HUES64 (cell line): ENCODE results near the gene LYRM9.
"Not testable (repeated sequence)": the region's sequence is repeated elsewhere in the genome, so short reads cannot be mapped to it uniquely, and the experiment has no call there.

ENCODE experiments used
- H3K27ac ChIP-seq: 2 replicates; pipeline ENCODE4 v1.7.0; 2013; ENCODE audit warnings: low read depth, low read length, inconsistent platforms
- H3K27me3 ChIP-seq: 2 replicates; pipeline ENCODE4 v1.6.1; 2013; ENCODE audit warnings: mild to moderate bottlenecking, low read length; ENCODE audit not compliant: insufficient read depth
- H3K36me3 ChIP-seq: 2 replicates; pipeline ENCODE4 v1.6.1; 2013; ENCODE audit warnings: mild to moderate bottlenecking, low read length; ENCODE audit not compliant: insufficient read depth
- H3K4me1 ChIP-seq: 2 replicates; pipeline ENCODE4 v1.6.1; 2013; ENCODE audit warnings: mild to moderate bottlenecking, low read length, moderate library complexity; ENCODE audit not compliant: insufficient read depth
- H3K4me3 ChIP-seq: 2 replicates; pipeline ENCODE4 v1.5.1; 2013; ENCODE audit warnings: mild to moderate bottlenecking, low read length, moderate library complexity
- H3K9ac ChIP-seq: 2 replicates; pipeline ENCODE4 v1.6.1; 2013; ENCODE audit warnings: mild to moderate bottlenecking, low read depth, low read length
- H3K9me3 ChIP-seq: 2 replicates; pipeline ENCODE4 v1.6.1; 2013; ENCODE audit warnings: low read depth, low read length; ENCODE audit not compliant: insufficient read depth
- WGBS: fragments of 150-250, 120-280 bp; methylation state at CpG from one replicate; pipeline ENCODE4 v1.1.7; 2013; ENCODE audit warnings: missing lambda C conversion rate; 5-methylcytosine and 5-hydroxymethylcytosine counted together

Gene LYRM9

DNA sequence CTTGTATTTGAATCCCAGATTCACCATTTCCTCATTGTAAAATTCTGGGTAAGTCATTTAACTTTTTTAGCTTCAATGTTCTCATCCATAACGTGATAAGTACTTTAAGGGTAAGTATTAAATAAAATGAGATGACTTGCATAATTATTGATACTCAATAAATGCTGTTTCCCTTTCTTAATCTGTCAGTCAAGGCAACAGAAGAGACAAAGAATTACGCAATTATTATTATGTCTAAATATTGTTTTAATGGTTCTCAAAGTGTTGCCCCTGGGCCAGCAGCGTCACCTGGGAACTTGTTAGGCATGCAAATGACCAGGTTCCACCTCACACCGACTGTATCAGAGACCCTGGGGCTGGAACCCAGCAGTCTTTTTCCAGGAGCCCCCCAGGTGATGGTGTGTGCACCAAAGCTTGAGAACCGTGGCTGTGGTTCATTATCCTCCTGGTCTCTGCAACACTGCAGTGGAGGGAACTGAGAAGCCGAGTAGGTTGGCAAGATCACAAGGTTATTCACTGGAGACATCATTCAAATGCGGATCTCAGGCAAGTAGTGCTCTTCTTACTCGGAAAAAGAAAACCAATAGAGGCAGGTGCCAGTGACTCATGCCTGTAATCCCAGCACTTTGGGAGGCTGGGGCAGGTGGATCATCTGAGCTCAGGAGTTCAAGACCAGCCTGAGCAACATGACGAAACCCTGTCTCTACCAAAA is 43.5 kb downstream of the LYRM9 start:
- no peaks in the 10 kb centered on the region for H3K9me3 ChIP-seq
- no peak overlapping the region for H3K4me3 ChIP-seq
- H3K27me3 ChIP-seq: no peaks in the 10 kb centered on the region
- WGBS: 63% methylated on average over 7 of the region's 9 CpGs
- H3K27ac ChIP-seq: no peak overlapping the region
- peaks cover 7% of the 10 kb centered on the region; the same call in 1 of the 2 replicates for H3K4me1 ChIP-seq
- no peak overlapping the region for H3K9ac ChIP-seq
- H3K36me3 ChIP-seq: no peaks in the 10 kb centered on the region

DNA sequence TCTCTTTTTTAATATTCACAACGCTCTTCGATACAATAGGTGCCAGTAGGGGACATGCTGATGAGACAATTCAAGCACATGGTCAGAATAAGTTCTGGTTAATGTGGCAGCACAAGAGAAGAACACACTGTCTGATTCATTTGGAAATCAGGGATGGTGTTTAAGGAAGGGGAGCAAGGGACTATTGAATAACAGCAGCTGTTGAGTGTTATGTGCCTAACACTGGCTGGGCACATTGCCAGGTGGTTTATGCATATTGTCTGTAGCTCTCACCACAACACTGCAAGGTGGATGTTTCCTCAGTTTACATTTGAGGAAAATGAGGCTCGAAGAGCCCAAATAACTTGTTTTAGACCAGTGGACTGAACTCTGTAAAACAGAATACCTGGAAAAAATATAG is 44.2 kb downstream of the LYRM9 start:
- H3K4me1 ChIP-seq: peaks cover 7% of the 10 kb centered on the region; the same call in 1 of the 2 replicates
- H3K4me3 ChIP-seq: no peak overlapping the region
- no peaks in the 10 kb centered on the region for H3K27me3 ChIP-seq
- 91% methylated on average over 3 of the region's 3 CpGs for WGBS
- H3K9ac ChIP-seq: no peak overlapping the region
- H3K36me3 ChIP-seq: no peaks in the 10 kb centered on the region
- no peak overlapping the region for H3K27ac ChIP-seq
- H3K9me3 ChIP-seq: no peaks in the 10 kb centered on the region

DNA sequence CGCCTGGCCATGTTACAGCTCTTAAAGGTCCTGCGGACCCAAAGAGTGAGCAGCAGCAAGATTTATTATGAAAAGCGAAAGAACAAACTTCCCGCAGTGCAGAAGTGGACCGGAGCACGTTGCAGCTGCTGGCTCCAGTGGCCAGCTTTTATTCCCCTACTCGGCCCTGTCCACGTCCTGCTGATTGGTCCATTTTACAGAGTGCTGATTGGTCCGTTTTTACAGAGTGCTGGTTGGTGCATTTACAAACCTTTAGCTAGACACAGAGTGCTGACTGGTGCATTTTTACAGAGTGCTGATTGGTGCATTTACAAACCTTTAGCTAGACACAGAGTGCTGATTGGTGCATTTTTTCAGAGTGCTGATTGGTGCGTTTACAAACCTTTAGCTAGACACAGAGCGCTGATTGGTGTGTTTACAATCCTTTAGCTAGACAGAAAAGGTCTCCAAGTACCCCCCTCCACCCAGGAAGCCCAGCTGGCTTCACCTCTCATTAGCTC is 46.3 kb downstream of the LYRM9 start:
- 95% methylated on average over 11 of the region's 11 CpGs for WGBS
- H3K27me3 ChIP-seq, H3K4me1 ChIP-seq, H3K9me3 ChIP-seq, H3K36me3 ChIP-seq, H3K9ac ChIP-seq, H3K27ac ChIP-seq, H3K4me3 ChIP-seq: not testable (repeated sequence)

DNA sequence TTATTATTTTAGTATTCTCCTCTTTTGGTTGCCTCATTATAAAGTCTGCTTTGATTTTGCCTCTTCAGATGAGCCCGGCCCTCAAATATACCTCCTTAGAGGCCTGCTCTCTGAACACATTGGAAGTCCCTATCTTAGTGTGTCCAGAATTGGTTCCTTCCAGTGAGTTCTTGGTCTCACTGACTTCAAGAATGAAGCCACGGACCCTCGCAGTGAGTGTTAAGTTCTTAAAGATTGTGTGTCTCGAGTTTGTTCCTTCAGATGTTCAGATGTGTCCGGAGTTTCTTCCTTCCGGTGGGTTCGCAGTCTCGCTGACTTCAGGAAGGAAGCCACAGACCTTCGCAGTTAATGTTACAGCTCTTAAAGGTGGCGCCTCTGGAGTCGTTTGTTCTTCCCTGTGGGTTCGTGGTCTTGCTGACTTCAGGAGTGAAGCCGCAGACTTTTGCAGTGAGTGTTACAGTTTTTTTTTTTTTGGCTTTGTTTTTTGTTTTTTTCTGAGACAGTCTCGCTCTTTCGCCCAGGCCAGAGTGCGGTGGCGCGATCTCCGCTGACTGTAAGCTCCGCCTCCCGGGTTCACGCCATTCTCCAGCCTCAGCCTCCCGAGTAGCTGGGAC is 47.0 kb downstream of the LYRM9 start:
- Histone ChIP-seq H3K4me1 (peaks cover 7% of the 10 kb centered on the region; the same call in 1 of the 2 replicates), H3K27me3 (no peaks in the 10 kb centered on the region), H3K4me3 (no peak overlapping the region), H3K9me3 (no peaks in the 10 kb centered on the region), H3K36me3 (no peaks in the 10 kb centered on the region), H3K27ac (no peak overlapping the region), H3K9ac (no peak overlapping the region)
- WGBS: 96% methylated on average over 23 of the region's 23 CpGs

DNA sequence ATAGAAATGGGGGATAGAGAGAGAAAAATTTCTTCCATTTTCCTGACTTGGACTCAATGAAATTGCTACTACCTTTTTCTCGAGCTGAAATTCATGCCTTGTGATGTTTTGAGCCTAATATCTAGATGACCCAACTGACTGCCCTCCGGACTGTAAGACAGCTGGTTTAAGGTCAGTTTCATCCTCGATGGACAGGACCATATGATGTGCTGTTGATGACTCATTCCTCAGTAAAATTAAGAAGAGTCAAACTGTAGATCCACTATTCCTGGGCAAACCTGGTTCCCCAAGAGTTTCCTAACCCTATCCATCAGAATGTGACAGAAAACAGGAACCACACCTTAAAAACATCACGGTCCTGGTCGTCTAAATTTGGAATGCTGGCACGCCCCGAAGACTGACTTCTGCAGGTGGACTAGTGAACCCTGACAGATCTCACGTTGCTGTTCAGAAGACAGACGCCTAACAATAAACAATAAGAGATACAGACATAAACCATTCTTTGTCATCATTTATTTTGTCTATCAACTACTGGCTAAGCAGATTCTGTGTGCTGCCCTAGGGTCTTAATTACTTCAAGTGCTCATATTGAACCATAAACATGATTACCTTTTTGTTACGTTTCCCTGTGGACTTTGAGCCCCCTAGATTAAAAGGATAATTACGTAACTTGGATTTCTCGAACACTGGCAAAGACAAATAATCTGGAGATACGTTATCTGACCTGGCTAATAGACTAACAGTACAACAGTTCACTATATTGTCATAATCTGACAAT is 47.7 kb downstream of the LYRM9 start:
- no peak overlapping the region for H3K27ac ChIP-seq
- no peak overlapping the region for H3K4me3 ChIP-seq
- no peaks in the 10 kb centered on the region for H3K36me3 ChIP-seq
- H3K4me1 ChIP-seq: peaks cover 7% of the 10 kb centered on the region; the same call in 1 of the 2 replicates
- WGBS: 87% methylated on average over 13 of the region's 13 CpGs
- no peaks in the 10 kb centered on the region for H3K27me3 ChIP-seq
- H3K9me3 ChIP-seq: no peaks in the 10 kb centered on the region
- H3K9ac ChIP-seq: no peak overlapping the region

DNA sequence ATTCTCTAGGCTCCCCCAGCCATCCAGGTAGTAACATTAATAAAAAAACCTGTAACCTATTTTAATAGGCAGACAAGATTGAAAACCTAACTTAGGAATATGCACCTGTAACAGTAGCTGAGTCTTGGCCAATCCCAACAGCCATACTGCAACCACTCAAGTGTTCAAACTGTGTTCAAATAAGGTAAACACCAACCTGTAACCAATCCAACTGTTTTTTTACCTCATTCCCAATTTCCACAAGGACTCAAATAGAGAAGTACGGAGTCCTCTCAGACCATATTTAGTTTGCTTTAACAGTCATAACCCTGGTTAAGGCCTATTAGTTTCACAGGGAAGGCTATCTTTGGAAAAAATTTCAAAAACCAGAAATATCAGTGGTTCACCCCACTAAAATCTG is 52.5 kb downstream of the LYRM9 start:
- H3K9ac ChIP-seq: no peak overlapping the region
- H3K4me1 ChIP-seq: no peaks in the 10 kb centered on the region
- no peaks in the 10 kb centered on the region for H3K27me3 ChIP-seq
- no peak overlapping the region for H3K4me3 ChIP-seq
- no peak overlapping the region for H3K27ac ChIP-seq
- no peaks in the 10 kb centered on the region for H3K9me3 ChIP-seq
- H3K36me3 ChIP-seq: no peaks in the 10 kb centered on the region
- WGBS: 93% methylated on average over 1 of the region's 1 CpG

DNA sequence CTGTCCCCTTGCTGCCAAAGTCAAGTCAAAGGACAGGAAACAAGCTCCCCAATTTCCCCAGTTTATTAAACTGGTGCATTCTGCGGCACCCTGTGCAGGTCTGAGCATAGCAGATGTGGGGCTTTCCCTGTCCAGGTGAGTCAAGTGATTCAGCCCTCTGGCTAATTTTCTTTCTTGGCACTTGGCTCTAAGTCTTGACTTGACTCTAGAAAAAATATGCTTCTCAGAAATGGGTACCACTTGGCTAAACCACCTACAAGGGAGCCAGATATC is 52.8 kb downstream of the LYRM9 start:
- WGBS: no CpG with 5 or more reads among the region's 1 CpG
- H3K36me3 ChIP-seq, H3K9me3 ChIP-seq, H3K27me3 ChIP-seq, H3K4me3 ChIP-seq, H3K4me1 ChIP-seq, H3K27ac ChIP-seq, H3K9ac ChIP-seq: not testable (repeated sequence)

DNA sequence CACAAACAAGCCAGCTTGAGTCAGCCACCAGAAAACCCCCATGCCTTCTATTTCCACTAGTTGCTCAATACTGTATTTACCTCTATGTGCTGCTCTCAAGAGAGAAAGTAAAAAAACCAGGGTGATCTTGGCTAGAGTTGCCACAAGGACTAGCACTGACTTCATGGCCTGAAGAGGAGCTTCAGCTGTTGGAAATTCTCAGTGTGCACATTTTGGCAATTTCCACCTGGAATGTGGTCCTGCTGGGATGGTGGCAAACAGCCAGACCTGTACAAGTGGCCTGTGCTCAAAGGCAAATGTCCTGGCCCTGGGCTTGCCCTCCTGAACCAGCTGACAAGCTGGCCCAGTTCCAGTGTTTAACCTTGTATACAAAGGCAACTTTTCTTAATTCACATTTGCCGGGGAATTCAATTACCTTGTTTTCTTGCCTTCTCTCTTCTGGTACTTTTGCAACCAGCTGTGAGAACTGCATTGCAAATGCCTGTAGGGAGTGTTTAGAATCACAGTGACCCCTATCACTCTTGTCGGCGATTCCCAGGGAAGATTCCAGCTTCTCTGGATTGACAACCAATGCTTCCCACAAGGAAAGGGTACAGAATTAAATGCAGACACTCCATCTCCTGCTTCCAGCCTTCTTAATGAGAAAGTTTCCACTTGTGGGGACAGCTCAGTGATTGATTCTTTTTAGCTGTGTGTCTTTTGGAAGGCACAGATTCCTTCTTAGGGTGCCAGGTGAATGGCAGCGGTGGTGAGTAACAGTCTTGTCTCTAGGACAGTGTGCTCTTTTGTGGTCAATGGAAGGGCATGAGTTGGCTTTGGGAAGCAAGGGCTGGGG is 53.4 kb downstream of the LYRM9 start:
- not testable (repeated sequence) for H3K36me3 ChIP-seq, H3K4me3 ChIP-seq, H3K9ac ChIP-seq, H3K9me3 ChIP-seq, H3K4me1 ChIP-seq, H3K27ac ChIP-seq, H3K27me3 ChIP-seq
- 43% methylated on average over 1 of the region's 4 CpGs for WGBS

DNA sequence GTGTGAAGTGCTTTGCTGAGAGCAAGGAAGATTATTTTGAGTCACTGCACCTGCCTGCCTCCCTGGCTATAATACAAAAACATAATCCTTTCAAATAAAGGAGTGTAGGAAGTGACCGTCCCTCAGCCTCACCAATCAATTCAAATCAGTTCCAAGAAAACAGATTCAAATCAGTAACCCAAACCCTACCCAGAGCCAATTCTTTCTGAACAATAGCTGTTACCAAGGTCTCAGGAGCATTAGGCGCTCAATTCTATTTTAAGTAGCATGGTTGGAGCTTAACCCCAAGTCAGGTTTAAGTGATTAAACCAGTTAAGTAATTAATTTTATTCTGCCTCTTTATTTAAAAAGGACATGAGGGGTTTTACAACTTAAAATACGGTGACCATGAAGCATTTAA is 54.6 kb downstream of the LYRM9 start:
- not testable (repeated sequence) for H3K27me3 ChIP-seq, H3K9me3 ChIP-seq, H3K27ac ChIP-seq, H3K4me3 ChIP-seq, H3K4me1 ChIP-seq, H3K36me3 ChIP-seq, H3K9ac ChIP-seq
- 88% methylated on average over 2 of the region's 3 CpGs for WGBS

DNA sequence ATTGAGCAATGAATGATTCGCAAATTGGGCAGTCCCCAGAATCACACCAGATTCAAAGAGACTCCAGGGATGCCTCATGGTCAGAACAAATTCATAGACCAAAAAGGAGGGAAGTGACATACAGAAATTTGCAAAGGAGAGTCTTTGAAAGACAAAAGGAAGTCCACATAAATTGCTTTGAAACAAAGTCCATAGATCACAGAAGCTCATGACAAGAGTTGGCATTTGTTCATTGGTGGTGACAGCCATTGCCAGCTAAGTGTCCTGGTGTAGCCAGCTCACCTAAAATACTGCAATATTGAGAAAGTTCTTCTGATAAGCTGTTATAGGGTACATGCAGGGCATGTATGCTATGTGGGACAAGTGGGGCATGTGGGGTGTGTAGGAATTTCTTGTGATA is 55.4 kb downstream of the LYRM9 start:
- H3K4me1 ChIP-seq, H3K27me3 ChIP-seq, H3K9me3 ChIP-seq, H3K36me3 ChIP-seq, H3K9ac ChIP-seq, H3K27ac ChIP-seq, H3K4me3 ChIP-seq: not testable (repeated sequence)
- WGBS: 100% methylated on average over 1 of the region's 1 CpG

DNA sequence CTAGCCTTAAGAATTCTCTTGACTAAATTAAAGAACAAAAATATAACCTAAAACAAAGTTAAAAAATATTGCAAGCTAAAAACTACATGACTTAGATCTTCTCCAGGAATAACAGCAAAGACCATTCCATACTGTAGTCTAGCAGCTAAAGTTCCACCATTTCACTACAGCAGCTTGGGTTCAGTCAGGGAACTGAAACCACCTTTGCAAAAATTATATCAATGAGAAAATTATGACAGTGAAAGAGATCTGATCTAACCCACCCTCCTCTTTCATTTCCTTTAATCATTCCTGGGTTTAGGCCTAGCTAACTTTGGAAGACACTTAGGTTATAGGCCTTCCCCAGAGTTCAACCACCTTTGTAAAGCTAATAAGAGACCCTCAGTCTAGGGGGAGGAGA is 56.5 kb downstream of the LYRM9 start:
- Histone ChIP-seq H3K9ac (no peak overlapping the region), H3K4me1 (no peaks in the 10 kb centered on the region)

More for the DNA sequence above, 56.5 kb downstream of the LYRM9 start:
- Histone ChIP-seq H3K27me3 (no peaks in the 10 kb centered on the region), H3K9me3 (peaks cover 9% of the 10 kb centered on the region), H3K36me3 (no peaks in the 10 kb centered on the region), H3K27ac (no peak overlapping the region), H3K4me3 (no peak overlapping the region)
